T-helper 17 cell (primary cell): ENCODE results near the gene CTSO. TPM values are rescaled to one million over a fixed set of nuclear protein-coding genes. Genes with fewer than 3 reads are reported as not detected.

ENCODE experiments used
- ATAC-seq: fragments of 150-1000 bp; cut with Tn5 transposase; 2 replicates; pipeline ENCODE4 v1.10.0; 2021; ENCODE audit warnings: mild to moderate bottlenecking, moderate library complexity
- DNase-seq, 3 donors: peaks; one replicate each; pipeline versions ENCODE4 v3.0.0 to v3.0.0-alpha.2; 2020 to 2021
- H3K9me3 ChIP-seq: one replicate; pipeline ENCODE4 v1.7.0; 2013; ENCODE audit warnings: low read length, mild to moderate bottlenecking; ENCODE audit not compliant: control insufficient read depth, poor library complexity, severe bottlenecking
- H3K27ac Mint-ChIP-seq: one replicate; pipeline ENCODE4 v1.8.0; 2022; ENCODE audit warnings: mild to moderate bottlenecking, moderate library complexity, mixed read lengths
- H3K27me3 Mint-ChIP-seq: one replicate; pipeline ENCODE4 v1.8.0; 2022; ENCODE audit warnings: mixed read lengths
- H3K36me3 Mint-ChIP-seq: one replicate; pipeline ENCODE4 v1.8.0; 2022; ENCODE audit warnings: low read depth, mixed read lengths
- H3K4me1 Mint-ChIP-seq: one replicate; pipeline ENCODE4 v1.8.0; 2022; ENCODE audit warnings: mild to moderate bottlenecking, mixed read lengths
- H3K4me3 Mint-ChIP-seq: one replicate; pipeline ENCODE4 v1.8.0; 2022; ENCODE audit warnings: mild to moderate bottlenecking, moderate library complexity, mixed read lengths
- total RNA-seq, 4 donors: library from RNA in 2 of 4; stranded (reverse) in 2 of 4; gene quantifications; one replicate each; pipeline ENCODE4 v1.2.3 and lab custom pipeline; 2022 to 2026

Gene CTSO
- total RNA-seq, 2 donors from 2014 or later, result 6.6 to 9.3 TPM

GRCh38 chr4:155966731-155967395 lies 13.2 kb upstream of the CTSO start:
- no peak for ATAC-seq
- no peaks in the 10 kb centered on the region for H3K36me3 Mint-ChIP-seq
- no peak overlapping the region for H3K27ac Mint-ChIP-seq
- no peaks in the 10 kb centered on the region for H3K9me3 ChIP-seq
- peaks cover 10% of the 10 kb centered on the region for H3K4me1 Mint-ChIP-seq
- no peak for DNase-seq
- H3K27me3 Mint-ChIP-seq, result peaks cover 14% of the 10 kb centered on the region
- H3K4me3 Mint-ChIP-seq, result no peak overlapping the region

GRCh38 chr4:155966171-155966570 lies 12.5 kb upstream of the CTSO start:
- Mint-ChIP-seq H3K27ac (no peak overlapping the region), H3K27me3 (peaks cover 15% of the 10 kb centered on the region), H3K4me1 (peaks cover 10% of the 10 kb centered on the region), H3K36me3 (no peaks in the 10 kb centered on the region), H3K4me3 (no peak overlapping the region)
- ATAC-seq (no peak), DNase-seq (no peak)
- no peaks in the 10 kb centered on the region for H3K9me3 ChIP-seq

- Mint-ChIP-seq H3K27ac (no peak overlapping the region), H3K36me3 (no peaks in the 10 kb centered on the region), H3K4me3 (no peak overlapping the region), H3K4me1 (peaks cover 10% of the 10 kb centered on the region), H3K27me3 (peaks cover 26% of the 10 kb centered on the region)
- no peak for DNase-seq
- ATAC-seq, result no peak
- no peaks in the 10 kb centered on the region for H3K9me3 ChIP-seq
These were observed 10.6 kb upstream of the CTSO start for GRCh38 chr4:155964016-155964891.

- no peak overlapping the region for H3K4me3 Mint-ChIP-seq
- no peak for DNase-seq
- H3K9me3 ChIP-seq, result no peaks in the 10 kb centered on the region
- no peak overlapping the region for H3K27ac Mint-ChIP-seq
- no peak for ATAC-seq
- no peaks in the 10 kb centered on the region for H3K36me3 Mint-ChIP-seq
- peaks cover 39% of the 10 kb centered on the region for H3K27me3 Mint-ChIP-seq
- peaks cover 10% of the 10 kb centered on the region for H3K4me1 Mint-ChIP-seq
These were observed 9.1 kb upstream of the CTSO start for GRCh38 chr4:155962767-155963166.

- ATAC-seq (no peak), DNase-seq (no peak)
- H3K9me3 ChIP-seq, result no peaks in the 10 kb centered on the region
- peaks cover 37% of the 10 kb centered on the region for H3K27me3 Mint-ChIP-seq
- H3K4me3 Mint-ChIP-seq, result no peak overlapping the region
- H3K4me1 Mint-ChIP-seq, result peaks cover 10% of the 10 kb centered on the region
- no peak overlapping the region for H3K27ac Mint-ChIP-seq
- no peaks in the 10 kb centered on the region for H3K36me3 Mint-ChIP-seq
These were observed 7.9 kb upstream of the CTSO start for GRCh38 chr4:155961575-155961974.

- Mint-ChIP-seq H3K27me3 (peaks cover 36% of the 10 kb centered on the region), H3K4me1 (peaks cover 10% of the 10 kb centered on the region), H3K4me3 (no peak overlapping the region), H3K27ac (no peak overlapping the region), H3K36me3 (peaks cover 3% of the 10 kb centered on the region)
- no peak for ATAC-seq
- H3K9me3 ChIP-seq, result no peaks in the 10 kb centered on the region
- DNase-seq, result no peak
These were observed 6.9 kb upstream of the CTSO start for GRCh38 chr4:155960522-155960921.

GRCh38 chr4:155959417-155959816 lies 5.8 kb upstream of the CTSO start:
- Mint-ChIP-seq H3K4me1 (peaks cover 6% of the 10 kb centered on the region), H3K36me3 (peaks cover 3% of the 10 kb centered on the region), H3K27me3 (peaks cover 36% of the 10 kb centered on the region), H3K4me3 (no peak overlapping the region), H3K27ac (no peak overlapping the region)
- DNase-seq (no peak), ATAC-seq (no peak)
- H3K9me3 ChIP-seq, result no peaks in the 10 kb centered on the region

GRCh38 chr4:155956461-155956860 lies 2.8 kb upstream of the CTSO start:
- Mint-ChIP-seq H3K4me1 (peaks cover 17% of the 10 kb centered on the region), H3K36me3 (peaks cover 7% of the 10 kb centered on the region), H3K27ac (no peak overlapping the region), H3K4me3 (peak overlapping the region; percentile 7), H3K27me3 (peaks cover 36% of the 10 kb centered on the region)
- H3K9me3 ChIP-seq, result no peaks in the 10 kb centered on the region
- no peak for ATAC-seq
- DNase-seq, result no peak

- ATAC-seq (no peak), DNase-seq (no peak)
- Mint-ChIP-seq H3K27me3 (peaks cover 25% of the 10 kb centered on the region), H3K4me1 (peaks cover 17% of the 10 kb centered on the region), H3K4me3 (peak overlapping the region; percentile 41), H3K27ac (no peak overlapping the region), H3K36me3 (peaks cover 7% of the 10 kb centered on the region)
- no peaks in the 10 kb centered on the region for H3K9me3 ChIP-seq
These were observed 1.3 kb upstream of the CTSO start for GRCh38 chr4:155954939-155955338.

- Mint-ChIP-seq H3K4me3 (peak overlapping the region; percentile 99), H3K27ac (peak overlapping the region; percentile 99), H3K4me1 (peaks cover 22% of the 10 kb centered on the region), H3K27me3 (peaks cover 18% of the 10 kb centered on the region), H3K36me3 (peaks cover 7% of the 10 kb centered on the region)
- ATAC-seq (no peak), DNase-seq (no peak)
- H3K9me3 ChIP-seq, result no peaks in the 10 kb centered on the region
These were observed 536 bp upstream of the CTSO start for GRCh38 chr4:155954118-155954685.

- DNase-seq, result no peak
- Mint-ChIP-seq H3K4me1 (peaks cover 31% of the 10 kb centered on the region), H3K27ac (no peak overlapping the region), H3K4me3 (peak overlapping the region; percentile 59), H3K27me3 (peaks cover 3% of the 10 kb centered on the region), H3K36me3 (peaks cover 7% of the 10 kb centered on the region)
- H3K9me3 ChIP-seq, result no peaks in the 10 kb centered on the region
- ATAC-seq, result no peak
These were observed 1.2 kb downstream of the CTSO start for GRCh38 chr4:155952501-155952901.

GRCh38 chr4:155950461-155950860 lies 3.2 kb downstream of the CTSO start:
- Mint-ChIP-seq H3K4me1 (peaks cover 34% of the 10 kb centered on the region), H3K27me3 (no peaks in the 10 kb centered on the region), H3K4me3 (no peak overlapping the region), H3K27ac (no peak overlapping the region), H3K36me3 (peaks cover 4% of the 10 kb centered on the region)
- H3K9me3 ChIP-seq, result no peaks in the 10 kb centered on the region
- no peak for DNase-seq
- ATAC-seq, result no peak

GRCh38 chr4:155948541-155948940 lies 5.1 kb downstream of the CTSO start:
- Mint-ChIP-seq H3K27ac (no peak overlapping the region), H3K4me1 (peaks cover 31% of the 10 kb centered on the region), H3K27me3 (no peaks in the 10 kb centered on the region), H3K36me3 (peaks cover 4% of the 10 kb centered on the region), H3K4me3 (no peak overlapping the region)
- no peak for ATAC-seq
- H3K9me3 ChIP-seq, result no peaks in the 10 kb centered on the region
- no peak for DNase-seq
